GM18505 (cell line): ENCODE results near the gene RILP.
"Not testable (repeated sequence)": the region's sequence is repeated elsewhere in the genome, so short reads cannot be mapped to it uniquely, and the experiment has no call there.

Experiments used
- ATAC-seq: cut with Tn5 transposase; IDR thresholded peaks from one replicate; pipeline ENCODE4 v1.9.1; 2021; ENCODE audit not compliant: unreplicated experiment
- POLR2A ChIP-seq: IDR thresholded peaks from 4 replicates; pipeline ENCODE4 v1.6.1; 2011; ENCODE audit warnings: borderline replicate concordance; ENCODE audit not compliant: insufficient read depth, insufficient read length; ENCODE audit errors: extremely low read depth

Gene RILP

DNA sequence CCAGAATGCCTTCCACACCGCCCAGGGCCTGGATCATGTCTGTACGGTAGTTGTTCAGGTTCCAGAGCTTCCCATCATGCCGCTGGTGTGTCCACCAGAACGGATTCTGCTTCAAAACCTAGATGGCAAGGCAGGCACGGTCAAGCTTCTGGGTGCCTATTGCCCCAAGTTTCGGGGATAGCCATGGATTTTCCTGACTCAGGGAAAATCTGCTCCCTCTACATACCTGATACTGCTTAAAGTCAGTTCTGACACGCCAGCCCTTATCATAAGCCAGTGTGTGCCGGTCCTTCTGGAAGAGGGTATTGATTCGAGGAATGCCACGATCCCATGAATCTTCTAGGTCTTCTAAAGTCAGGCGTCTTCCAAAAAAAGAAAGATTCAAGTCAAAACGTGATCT, 11.4 kb upstream of the RILP start:
- TF ChIP-seq POLR2A, result no peak
- ATAC-seq, result no peak

GRCh38 chr17:1658100-1658499, 8.4 kb upstream of the RILP start:
- no peak for TF ChIP-seq POLR2A
- no peak for ATAC-seq

DNA sequence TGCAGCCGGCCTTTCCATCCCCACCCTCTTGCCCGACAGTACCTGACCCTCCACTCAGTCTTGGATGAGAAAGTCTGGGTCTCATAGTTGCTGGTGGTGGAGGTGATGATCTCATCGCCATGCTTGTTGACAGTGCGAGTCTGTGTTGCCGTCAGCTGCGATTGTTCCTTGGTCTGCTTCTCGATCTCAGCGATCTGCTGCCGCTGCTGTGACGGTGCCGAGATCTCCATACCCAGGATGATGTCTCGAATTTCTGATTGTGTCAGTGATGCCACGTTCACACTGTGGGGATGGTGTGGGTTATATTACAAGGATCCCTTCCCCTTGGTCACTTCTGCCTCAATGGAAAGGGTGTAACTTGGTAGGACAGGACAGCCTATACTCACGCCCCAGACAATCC, 4.1 kb upstream of the RILP start:
- no peak for TF ChIP-seq POLR2A
- ATAC-seq, result no peak

GRCh38 chr17:1652794-1653193, 3.1 kb upstream of the RILP start:
- ATAC-seq, result not testable (repeated sequence)

- no peak for TF ChIP-seq POLR2A
- ATAC-seq, result no peak
Observed at GRCh38 chr17:1651559-1651844, 1.8 kb upstream of the RILP start.

DNA sequence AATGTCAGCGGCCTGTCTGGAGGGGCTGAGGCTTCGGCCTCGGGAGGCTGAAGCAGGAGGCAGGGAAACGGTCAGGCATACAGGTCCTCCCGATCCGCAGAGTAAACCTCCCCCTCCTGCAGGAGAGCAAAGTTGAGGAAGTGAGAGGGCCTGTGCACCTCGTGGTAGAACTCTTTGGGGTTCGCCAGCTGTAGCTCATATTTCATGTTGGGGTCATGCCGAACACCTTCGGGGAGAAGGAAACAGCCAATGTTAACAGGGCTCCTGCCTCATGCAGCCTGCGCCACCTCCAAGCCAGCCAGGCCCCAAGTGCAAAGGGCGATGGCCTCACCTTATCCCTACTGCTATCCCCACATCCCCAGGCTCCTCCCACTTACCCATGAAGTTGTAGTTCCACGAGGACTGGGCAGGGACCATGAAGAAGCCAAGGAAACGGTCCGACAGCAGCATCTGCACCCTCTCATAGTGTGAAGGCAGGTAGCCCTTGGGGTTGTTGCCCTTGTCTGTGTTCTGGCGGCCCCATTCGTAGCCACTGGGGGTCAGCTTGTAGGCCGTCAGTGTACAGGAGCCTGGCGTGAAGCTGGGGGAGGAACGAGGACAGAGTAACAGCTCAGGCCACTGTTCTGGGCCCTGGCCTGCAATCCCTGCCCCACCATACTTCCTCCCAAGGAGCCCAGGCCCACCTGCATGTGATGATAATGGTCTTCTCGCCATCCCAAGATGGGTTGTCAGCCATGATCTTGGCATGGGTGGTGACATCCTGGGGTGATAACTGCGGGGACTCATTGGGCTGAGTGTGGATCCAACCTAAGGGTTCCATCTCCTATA, 1.3 kb upstream of the RILP start:
- no peak for ATAC-seq

DNA sequence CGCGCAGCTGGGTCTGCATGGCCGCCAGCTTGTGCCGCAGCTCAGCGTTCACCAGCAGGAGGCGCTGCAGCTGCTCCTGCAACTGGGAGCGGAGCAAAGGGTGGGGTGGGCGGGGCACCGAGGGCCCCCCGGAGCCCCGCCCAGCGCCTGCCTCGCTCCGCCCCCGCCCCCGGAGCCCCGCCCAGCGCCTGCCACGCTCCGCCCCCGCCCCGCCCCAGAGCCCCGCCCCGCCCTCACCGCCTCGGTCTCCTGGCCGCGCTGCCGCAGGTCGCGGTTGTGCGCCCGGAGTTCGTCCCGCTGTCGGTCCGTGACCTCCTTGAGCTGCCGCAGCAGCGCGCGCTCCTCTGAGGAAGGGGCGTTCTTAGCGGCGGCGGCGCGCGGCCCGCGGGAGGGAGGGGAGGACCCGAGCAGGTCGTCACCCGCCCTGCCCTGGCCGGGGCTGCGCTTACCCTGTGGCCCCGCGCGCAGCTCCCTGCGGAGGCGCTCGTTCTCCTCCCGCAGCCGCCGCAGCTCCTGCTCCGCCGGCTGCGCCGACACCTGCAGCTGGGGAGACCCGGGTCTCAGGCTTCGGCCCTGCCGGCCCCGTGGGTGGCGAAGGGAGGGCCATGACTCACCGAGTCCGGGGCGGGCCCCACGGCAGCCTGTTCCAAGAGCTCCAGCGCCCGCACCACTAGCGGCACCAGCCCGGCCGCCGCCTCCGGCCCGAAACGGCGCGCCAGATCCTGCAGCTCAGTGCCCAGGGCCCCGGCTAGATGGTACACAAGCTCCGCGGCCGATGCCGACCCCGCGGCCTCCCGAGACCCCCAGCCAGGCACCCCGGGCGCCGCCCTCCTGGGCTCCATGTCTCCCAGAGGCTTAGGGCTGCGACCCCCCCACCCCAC, 463 bp downstream of the RILP start:
- peak; percentile 9 for TF ChIP-seq POLR2A
- ATAC-seq, result peak; percentile 44

More for the DNA sequence above, 1.3 kb upstream of the RILP start:
- no peak for TF ChIP-seq POLR2A

DNA sequence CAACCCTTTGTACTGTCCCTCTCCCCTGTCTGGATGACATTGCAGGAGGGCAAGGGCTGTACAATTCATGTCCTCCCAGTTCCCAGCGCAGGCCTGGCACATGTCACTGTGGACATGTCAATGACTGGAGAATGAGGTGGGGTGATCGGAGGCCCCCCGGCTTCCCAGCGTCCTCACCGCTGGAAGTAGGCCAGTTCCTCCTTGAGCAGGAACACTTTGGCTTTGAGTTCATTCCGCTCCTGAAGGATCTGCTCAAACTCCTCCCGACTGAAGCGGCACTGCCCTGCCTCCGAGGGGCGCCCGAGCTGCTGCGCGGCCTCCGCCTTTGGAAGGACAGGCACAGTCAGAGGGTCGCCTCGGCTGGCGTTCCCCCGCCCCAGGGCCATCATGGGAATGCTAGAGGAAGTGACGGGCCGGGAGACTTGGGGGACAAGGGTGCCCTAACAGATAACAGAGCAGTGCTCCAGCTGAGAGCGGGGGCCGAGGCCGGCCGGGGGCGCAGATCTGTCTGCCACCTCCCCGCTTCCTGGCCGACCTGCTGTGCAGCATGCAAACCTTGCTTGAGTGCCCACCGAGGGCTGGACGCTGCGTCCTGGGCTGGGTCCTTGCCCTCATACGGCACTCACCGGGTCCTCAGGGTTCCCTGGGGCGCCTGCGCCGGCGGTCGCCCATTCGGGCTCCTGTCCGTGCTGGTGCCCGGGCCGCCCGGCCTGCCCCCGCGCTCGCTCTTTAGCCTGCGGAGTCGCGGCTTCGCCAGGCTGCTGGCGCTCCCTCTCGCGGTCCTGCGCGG, 1.3 kb downstream of the RILP start:
- ATAC-seq, result peak; percentile 61
- no peak for TF ChIP-seq POLR2A

- no peak for TF ChIP-seq POLR2A
- no peak for ATAC-seq
Observed at GRCh38 chr17:1647802-1648171, 1.9 kb downstream of the RILP start.

DNA sequence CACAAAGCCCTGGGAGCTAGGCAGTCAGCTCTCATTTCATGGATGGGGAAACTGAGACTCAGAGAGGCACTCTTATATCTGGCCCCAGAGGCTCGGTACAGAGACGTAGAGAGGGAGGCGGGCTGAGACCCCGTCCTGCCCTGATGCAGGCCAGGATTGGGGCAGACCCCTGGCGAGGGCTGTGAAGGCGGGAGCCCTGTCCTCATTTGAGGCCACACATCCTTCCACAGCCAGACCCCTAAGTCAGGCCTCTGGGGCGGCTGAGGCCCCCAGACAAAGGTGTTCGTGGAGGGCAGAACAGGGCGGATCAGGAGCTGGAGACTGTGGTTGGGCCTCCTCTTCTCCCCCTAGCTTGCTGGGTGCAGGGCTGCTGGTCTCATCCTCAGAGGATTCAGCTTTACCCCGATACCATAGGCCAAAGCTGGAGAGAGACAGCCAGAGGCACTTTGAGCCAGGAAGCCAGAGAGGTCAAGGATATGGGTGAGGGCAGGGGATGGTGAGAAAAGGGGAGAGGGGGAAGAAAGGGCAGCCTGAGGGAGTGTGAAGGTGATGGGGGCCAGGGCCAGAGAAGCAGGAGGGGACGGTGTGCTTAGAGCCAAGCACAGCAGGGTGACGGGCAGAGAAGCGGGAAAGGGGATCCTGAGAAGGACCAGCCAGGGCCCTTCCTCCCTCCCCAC, 3.3 kb downstream of the RILP start:
- no peak for ATAC-seq
- TF ChIP-seq POLR2A, result no peak

- no peak for TF ChIP-seq POLR2A
- no peak for ATAC-seq
Observed at GRCh38 chr17:1645207-1646171, 4.2 kb downstream of the RILP start, which contains the start of gene SCARF1. SCARF1 (minus strand) TSS chr17:1645732; CDS start chr17:1645697, 35 bp downstream.
